Stimulated activated CD8-positive, alpha-beta memory T cell treated with anti-CD3 and anti-CD28 coated beads, Interleukin-4, amount 100 ng/mL, for 1 hour (primary cell): ENCODE results near the gene COX7C.
"Not testable (repeated sequence)": the region's sequence is repeated elsewhere in the genome, so short reads cannot be mapped to it uniquely, and the experiment has no call there.

Experiments
- DNase-seq, 2 donors: peaks; one replicate each; pipeline ENCODE4 v3.0.0-alpha.2; 2020; ENCODE audit warnings: low read depth in 2 of 2, low spot score in 1 of 2

Gene COX7C

GRCh38 chr5:86617756-86618576, at the start of gene COX7C:
TSS of gene COX7C (plus strand) at chr5:86617941. CDS start at chr5:86618056, 115 bp downstream.
- peak; percentile 66 to 84 for DNase-seq

GRCh38 chr5:86569522-86570426, 48.0 kb upstream of the COX7C start:
- DNase-seq = not testable (repeated sequence)

- no peak for DNase-seq
These were observed 47.2 kb upstream of the COX7C start for GRCh38 chr5:86570427-86571083.

- not testable (repeated sequence) for DNase-seq
These were observed 46.6 kb upstream of the COX7C start for GRCh38 chr5:86571109-86571508.

GRCh38 chr5:86572825-86573517, 44.8 kb upstream of the COX7C start:
- DNase-seq = no peak

GRCh38 chr5:86579502-86579901, 38.2 kb upstream of the COX7C start:
- no peak for DNase-seq

GRCh38 chr5:86596476-86596875, 21.3 kb upstream of the COX7C start:
- no peak for DNase-seq

GRCh38 chr5:86605881-86606280, 11.9 kb upstream of the COX7C start:
- DNase-seq = no peak

- no peak for DNase-seq
These were observed 4.3 kb upstream of the COX7C start for GRCh38 chr5:86613455-86613854.

GRCh38 chr5:86617309-86617755, 409 bp upstream of the COX7C start:
- DNase-seq = no peak

- DNase-seq = no peak
These were observed 6.2 kb downstream of the COX7C start for GRCh38 chr5:86623785-86624483.

- no peak for DNase-seq
These were observed 7.4 kb downstream of the COX7C start for GRCh38 chr5:86625148-86625547.

- no peak for DNase-seq
These were observed 8.4 kb downstream of the COX7C start for GRCh38 chr5:86626149-86626548.

- DNase-seq = no peak
These were observed 13.4 kb downstream of the COX7C start for GRCh38 chr5:86631165-86631564.

GRCh38 chr5:86640998-86641397, 23.3 kb downstream of the COX7C start:
- no peak for DNase-seq

- DNase-seq = no peak
These were observed 27.1 kb downstream of the COX7C start for GRCh38 chr5:86644843-86645242.

- no peak for DNase-seq
These were observed 28.1 kb downstream of the COX7C start for GRCh38 chr5:86645885-86646284.

- no peak for DNase-seq
These were observed 28.9 kb downstream of the COX7C start for GRCh38 chr5:86646671-86647070.

- DNase-seq = no peak
These were observed 32.2 kb downstream of the COX7C start for GRCh38 chr5:86649832-86650505.

GRCh38 chr5:86660771-86661170, 43.0 kb downstream of the COX7C start:
- DNase-seq = not testable (repeated sequence)
